CD4-positive, alpha-beta T cell treated with Interleukin-15 for 1 hour (primary cell): Measurements from ENCODE around the gene ANKH.

Experiments
- DNase-seq: peaks from one replicate; pipeline ENCODE4 v3.0.0-alpha.2; 2020

The ANKH gene

DNA sequence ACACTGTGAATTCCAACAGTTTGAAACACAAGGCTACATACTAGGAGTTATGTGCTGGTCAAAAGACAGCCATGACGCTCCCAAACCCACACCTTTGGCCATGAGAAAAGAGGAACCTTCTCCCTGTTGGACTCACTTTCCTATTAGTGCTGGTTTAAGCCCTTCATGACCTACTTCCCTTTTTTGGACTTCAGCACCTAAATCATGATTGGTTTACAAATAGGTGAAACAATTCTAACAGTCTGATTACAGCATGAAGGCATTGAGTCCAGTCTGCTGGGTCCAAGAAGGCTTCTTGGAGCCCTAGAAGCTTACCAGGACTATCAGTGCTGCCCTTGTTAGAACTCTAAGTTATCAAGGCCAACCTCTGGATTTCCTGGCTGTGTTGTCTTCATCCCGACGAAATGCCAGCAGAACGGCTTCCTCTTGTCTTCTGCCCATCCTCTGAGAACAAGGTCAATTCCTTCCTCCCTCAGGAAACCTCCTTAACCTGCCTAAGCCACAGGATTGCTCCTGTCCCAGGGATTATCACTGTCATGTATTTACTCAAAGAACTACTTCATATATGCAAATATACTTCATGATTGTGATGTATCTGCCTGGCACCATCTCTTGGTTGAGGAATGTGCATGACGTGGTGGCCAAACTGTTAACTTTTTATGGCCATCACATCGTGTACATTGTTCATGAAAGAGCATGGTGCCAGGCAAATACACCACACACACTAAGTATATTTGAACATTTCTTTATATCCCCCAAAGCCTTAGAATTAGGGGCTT, 83.6 kb downstream of the ANKH start:
- no peak for DNase-seq

DNA sequence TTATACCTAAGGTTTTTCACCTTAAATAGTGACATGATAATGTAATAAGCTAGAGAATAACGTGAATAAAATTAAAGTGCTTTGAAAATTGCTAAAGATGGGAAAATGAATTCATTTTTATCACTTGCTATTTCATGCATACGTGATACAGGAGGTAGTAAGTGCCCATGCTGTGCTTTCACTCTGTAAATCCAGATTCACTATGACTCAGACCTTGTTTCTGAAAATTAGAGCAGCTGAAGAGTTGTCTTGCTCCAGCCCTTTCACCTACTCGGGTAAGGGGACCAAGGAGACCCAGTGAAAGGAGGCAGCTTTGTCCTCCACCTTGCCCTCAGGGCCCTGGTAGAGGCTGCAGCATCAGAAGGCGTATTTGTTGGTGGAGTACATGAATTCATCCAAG, 87.9 kb downstream of the ANKH start:
- no peak for DNase-seq

DNA sequence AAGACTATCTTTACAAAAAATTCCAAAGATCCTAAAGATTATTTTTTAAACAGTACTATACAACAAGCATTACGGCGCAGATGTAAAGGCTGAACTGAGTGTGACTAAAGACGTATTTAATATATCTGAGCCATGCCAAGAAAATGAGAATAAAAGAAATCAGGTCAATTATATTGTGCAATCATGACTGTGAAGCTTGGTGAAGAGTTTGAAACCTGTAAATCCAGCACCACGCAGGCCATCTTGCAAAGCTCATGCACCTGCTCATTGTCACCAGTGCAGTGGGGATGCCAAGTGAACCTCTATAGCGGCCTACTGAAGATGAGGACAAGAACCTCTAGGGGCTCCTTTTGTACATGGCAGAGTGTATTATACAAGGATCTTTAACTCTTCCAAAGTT, 89.0 kb downstream of the ANKH start:
- DNase-seq, result no peak

DNA sequence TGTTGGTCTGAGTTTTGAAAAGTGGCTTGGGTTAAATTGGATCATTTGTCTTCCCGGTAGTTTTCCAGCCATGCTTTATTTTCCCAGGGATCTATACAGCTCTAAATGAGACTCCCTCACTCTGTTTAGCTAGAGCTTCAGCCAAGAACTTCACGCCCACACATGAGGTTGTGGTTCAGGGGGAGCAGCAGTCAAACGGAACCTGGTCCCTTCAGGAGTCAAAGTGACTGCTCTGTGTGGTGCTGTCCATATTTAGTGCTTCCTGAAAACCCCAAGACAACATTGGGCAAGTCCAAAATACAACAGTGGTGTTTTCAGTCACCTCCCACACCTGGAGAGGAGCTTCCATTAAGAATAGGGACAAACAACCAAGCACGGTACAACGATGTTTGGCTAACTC, 90.5 kb downstream of the ANKH start:
- no peak for DNase-seq

DNA sequence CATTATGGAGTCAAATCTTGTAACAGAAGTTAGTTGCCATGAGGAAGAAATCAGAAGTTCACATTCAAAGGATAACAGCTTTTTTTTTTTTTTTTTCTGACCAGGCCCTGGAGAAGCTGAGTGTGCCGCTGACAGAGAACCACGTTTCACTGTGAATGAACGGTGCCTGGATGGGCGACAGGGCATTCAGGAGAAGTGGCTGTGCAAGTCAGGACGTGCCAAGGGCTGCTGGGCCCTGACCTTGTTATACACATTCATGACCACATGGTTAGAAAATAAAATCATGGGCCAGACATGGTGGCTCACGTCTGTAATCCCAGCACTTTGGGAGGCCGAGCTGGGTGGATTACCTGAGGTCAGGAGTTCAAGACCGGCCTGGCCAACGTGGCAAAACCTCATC, 91.6 kb downstream of the ANKH start:
- no peak for DNase-seq

DNA sequence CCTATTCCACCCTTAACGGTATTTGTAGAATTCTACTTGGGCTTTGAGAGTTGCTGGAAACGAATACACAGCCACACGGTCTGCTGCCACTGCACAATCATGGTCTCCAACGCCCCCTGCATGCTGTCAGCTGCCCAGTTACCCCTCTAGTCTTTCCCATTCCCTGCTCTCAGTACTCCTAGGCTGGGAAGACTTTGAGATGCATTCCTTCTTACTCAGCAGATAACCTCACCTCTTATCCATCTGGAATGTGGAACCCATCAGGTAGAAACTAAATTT, 92.8 kb downstream of the ANKH start:
- no peak for DNase-seq

GRCh38 chr5:14777932-14778791, 93.4 kb downstream of the ANKH start:
- no peak for DNase-seq

DNA sequence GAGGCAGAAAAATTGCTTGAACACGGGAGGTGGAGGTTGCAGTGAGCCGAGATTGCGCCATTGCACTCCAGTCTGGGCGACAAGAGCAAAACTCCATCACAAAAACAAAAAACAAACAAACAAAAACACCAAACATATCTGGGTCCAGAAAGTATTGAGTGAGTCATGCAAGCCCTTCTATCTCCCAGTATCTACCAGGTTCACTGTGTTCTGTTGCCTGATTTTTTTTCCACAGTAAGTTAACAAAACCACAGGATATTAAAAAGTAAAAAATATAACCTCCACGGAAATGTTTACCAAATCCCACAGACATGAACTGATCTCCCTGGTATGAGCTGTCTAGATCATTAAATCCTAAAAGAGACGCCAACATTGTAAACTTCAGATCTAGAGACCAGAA, 94.4 kb downstream of the ANKH start:
- no peak for DNase-seq

DNA sequence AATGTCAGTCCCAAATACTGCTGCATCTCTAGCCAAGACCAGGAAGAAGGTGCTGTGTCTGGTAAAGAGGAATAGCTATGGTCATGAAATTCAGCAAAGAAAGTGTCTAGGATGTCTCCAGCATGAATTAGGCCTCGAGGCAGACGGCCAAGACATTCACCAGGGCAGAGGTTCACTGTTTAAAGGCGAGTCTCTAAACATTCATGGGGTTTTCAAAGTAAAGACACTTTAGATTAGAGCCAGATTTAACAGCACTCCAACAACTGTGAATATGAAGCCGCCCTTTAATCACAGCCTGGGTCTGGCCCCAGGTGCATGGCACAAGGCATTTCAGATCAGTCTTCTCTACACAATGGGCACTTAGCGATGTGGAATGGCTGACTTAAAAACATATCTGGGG, 95.0 kb downstream of the ANKH start:
- no peak for DNase-seq

DNA sequence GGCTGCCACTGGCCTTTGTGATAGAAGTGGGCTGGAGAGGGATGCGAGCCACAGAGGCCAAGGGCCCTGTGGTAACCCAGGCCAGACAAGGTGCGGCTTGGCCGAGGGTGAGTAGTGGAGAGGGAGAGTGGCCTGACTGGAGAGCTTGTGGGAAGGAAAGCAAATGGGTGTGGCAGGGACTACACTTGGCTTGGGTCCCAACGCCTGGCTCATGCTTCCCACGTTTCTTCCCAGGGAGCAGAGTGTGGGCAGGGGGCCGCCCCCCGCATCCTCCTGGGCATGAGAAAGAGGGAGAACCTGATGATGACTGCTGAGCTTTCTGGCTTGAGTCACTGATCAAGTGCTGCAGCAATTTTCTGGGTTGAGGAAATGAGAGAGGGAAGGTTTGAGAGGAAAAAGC, 95.7 kb downstream of the ANKH start:
- DNase-seq, result no peak

- no peak for DNase-seq
Measured at GRCh38 chr5:14773588-14773987, 98.0 kb downstream of the ANKH start.

- DNase-seq, result no peak
Measured at GRCh38 chr5:14771972-14772371, 99.6 kb downstream of the ANKH start.

- no peak for DNase-seq
Measured at GRCh38 chr5:14771189-14771588, 100.4 kb downstream of the ANKH start.

DNA sequence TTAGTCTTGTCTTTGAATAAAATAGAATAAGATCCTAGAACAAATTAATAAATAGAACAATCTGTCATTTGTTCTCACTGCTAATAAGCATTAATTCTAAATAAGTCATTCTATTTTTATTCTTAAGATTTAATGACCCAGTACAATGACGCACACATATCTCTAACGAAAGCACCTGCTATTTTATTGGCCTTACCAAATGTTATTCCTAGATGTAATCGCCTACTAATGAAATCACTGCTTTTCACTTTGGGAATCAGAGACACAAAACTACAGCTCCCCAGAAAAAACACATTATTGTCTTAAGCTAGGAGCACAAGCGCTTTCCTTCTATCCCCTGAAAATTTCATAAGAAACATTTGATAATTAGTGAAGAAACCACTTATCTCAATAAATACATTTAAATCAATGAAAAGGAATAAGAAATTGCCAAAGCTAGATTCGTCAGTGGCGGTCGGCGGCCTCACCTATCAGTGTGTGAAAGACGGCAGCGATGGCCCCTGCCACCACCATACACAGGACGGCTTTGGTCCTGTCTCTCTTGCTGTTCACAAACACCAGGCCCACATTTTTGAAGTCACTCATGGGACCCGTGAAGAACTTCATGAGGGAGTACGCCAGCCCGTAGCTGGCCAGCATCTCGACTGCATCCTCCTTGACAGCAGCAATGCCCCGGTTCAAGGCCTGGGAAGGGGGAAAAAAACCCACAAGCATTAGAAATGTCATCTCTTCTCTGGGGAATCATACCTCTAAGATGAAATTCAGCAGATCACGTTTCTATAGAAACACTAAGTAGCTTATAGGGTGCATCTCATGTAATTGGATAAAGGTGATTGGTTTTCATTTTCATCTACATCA, 102.8 kb downstream of the ANKH start:
- DNase-seq, result no peak

DNA sequence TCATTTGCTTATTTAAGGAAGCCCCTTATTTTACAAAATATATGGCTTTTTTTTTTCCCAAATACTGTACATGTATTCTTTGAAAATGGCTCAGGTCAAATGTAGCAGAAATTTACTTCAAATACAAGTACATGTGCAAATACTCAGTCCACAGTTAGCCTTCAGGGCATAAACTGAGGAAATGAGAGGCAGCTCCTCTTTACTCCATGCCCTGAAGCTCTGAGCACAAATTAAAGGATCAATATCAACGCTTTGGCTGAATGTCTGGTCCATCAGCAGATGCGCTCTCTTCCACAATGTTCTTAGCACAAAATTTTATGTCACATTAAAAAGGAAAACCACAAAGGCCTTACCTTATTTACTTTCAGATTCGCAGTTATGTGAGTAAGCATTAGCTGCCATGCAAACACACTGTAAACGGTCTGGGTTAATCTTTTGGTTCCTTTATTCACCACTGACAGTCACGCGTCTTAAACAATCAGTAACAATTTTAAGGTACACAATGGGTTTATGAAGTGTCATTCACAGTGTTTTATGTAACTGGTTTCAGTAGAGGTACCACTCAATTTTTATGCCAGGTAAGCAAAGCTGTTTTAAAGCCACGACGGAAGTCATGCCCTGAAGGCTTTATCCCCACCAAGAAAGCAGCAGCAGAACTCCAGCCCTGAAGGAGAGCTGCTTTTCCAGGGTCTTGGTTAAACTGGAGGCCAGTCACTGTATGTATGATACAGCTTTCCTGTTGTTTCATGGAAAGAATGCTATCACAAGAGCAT, 103.7 kb downstream of the ANKH start:
- DNase-seq, result no peak

GRCh38 chr5:14767053-14767452, 104.5 kb downstream of the ANKH start:
- no peak for DNase-seq

- DNase-seq, result no peak
Measured at GRCh38 chr5:14766584-14766983, 105.0 kb downstream of the ANKH start.

DNA sequence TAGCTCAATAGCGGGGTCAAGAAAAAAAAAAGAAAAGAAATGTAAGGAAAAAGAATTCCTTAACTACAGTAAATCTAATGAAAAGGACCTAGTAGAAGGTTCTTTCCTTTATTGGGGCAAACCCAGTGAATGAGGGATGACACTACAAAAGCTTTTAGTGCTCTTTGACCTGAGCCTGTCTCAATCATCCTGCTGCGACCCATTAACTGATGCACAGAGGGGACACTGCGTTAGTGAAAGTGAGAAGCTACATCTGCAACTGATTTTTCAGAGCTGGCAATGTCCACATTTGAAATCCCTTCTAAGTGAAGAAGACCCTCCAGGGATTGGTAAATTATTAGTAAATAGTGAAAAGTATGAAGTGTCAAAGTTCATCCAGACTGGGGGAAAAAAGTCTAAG, 106.0 kb downstream of the ANKH start:
- no peak for DNase-seq

GRCh38 chr5:14762549-14763216, 108.9 kb downstream of the ANKH start:
- no peak for DNase-seq

- DNase-seq, result no peak
Measured at GRCh38 chr5:14760548-14761002, 111.0 kb downstream of the ANKH start.

DNA sequence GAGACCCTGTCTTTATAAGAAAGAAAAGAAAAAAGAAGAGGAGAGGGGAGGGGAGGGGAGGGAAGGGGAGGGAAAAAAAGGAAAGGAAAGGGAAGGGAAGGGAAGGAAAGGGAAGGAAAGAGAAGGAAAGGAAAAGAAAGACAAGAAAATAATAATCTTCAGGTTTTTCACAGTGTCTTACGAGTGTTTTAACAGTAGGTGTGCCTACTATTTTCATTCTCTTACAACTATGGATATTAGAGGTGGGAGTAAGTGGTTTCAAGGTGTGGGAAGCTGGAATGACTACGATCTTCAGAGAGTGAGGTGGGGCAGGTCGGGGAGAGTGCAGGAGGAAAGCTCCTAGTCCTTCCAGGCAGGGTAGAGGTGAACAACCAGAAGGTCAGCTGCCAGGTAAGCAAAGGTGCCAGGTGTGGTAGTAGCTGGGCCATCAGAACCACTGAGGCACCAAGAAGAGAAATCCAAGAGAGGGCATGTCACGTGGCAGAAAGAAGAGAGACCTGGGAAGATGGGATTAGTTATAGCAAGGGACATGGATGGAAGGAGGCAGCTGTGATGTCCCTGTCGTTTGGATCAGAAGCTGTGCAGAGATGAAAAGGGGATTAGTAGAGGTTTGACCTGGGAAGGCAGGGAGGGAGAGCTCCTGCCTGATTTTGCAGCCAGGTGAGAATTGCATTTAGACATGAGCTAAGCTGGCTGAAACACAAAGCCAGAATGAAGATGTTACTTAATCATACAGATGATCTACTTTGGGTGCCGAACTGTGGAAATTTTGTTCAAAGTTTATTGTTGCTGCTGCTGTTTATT, 111.6 kb downstream of the ANKH start:
- DNase-seq, result no peak
